ENCODE data around the gene LSG1. TPM values are rescaled to one million over a fixed set of nuclear protein-coding genes. Genes with fewer than 3 reads are reported as not detected.

Gene LSG1
- total and polyA plus RNA-seq, 10 of the 15 experiments (the other 5 are each of a cell fraction or from before 2014, with no cell fraction given) = 14.3 to 75.6 (median 54.4) TPM

GRCh38 chr3:194624956-194625355 is 47.0 kb downstream of the LSG1 start:
- Histone ChIP-seq H3K4me1 (ENCODE audit: control insufficient read depth, insufficient read depth, low read length) (no peaks in the 10 kb centered on the region), H3K27me3 (replicated peaks in 1 of 2; ENCODE audit: control insufficient read depth in 2 of 2, insufficient read depth in 2 of 2, low read length in 1 of 2) (no peaks in the 10 kb centered on the region), H4K20me1 (ENCODE audit: control insufficient read depth, insufficient read depth) (no peaks in the 10 kb centered on the region), H3K4me3 (no peak overlapping the region), H3K4me2 (ENCODE audit: control insufficient read depth, insufficient read depth) (no peak overlapping the region), H2AFZ (ENCODE audit: control insufficient read depth, low read depth, low read length) (no peak overlapping the region), H3K9me3 (replicated peaks; ENCODE audit: control insufficient read depth, insufficient read depth, low read length) (no peaks in the 10 kb centered on the region; the same call in 2 of the 3 replicates), H3K79me2 (ENCODE audit: control insufficient read depth, insufficient read depth, low read length) (no peaks in the 10 kb centered on the region), H3K27ac (ENCODE audit: control insufficient read depth, insufficient read depth) (no peak overlapping the region), H3K9ac (ENCODE audit: control insufficient read depth, insufficient read depth, low read length) (no peak overlapping the region), H3K36me3 (ENCODE audit: control insufficient read depth in 2 of 2, insufficient read depth in 2 of 2, low read length in 1 of 2) (no peaks in the 10 kb centered on the region)
- intact Hi-C loops (cut with micrococcal nuclease; ENCODE audit: unreplicated experiment) (no loop called here), in situ Hi-C loops (cut with MboI) (no loop called here)
- ChIA-PET CTCF (no interaction called here), SMC1A (ENCODE audit: uncharacterized antibody, unreplicated experiment) (no interaction called here), RAD21 (ENCODE audit: unreplicated experiment) (no interaction called here), POLR2A (no interaction called here)
- 96% methylated on average over 6 of the region's 6 CpGs for WGBS (ENCODE audit: insufficient coverage, insufficient replicate concordance, low lambda C conversion rate, missing lambda C conversion rate)
- ATAC-seq = no peak
- DNase-seq (ENCODE audit: low read depth, low spot score) = no peak
- BruUV-seq (replicated peaks) = no TSS peak
- FAIRE-seq = no peak
- no peak for TF ChIP-seq E2F4 (IDR thresholded peaks at IDR 0.05; ENCODE audit: low read depth, low read length)

- RAD21 ChIA-PET (ENCODE audit: unreplicated experiment) = no interaction called here
- H4K20me1 ChIP-seq (ENCODE audit: control insufficient read depth, insufficient read depth) = no peaks in the 10 kb centered on the region
- no peaks in the 10 kb centered on the region; the same call in 2 of the 3 replicates for H3K9me3 ChIP-seq (replicated peaks; ENCODE audit: control insufficient read depth, insufficient read depth, low read length)
- DNase-seq (ENCODE audit: low read depth, low spot score) = no peak
- no peak overlapping the region for H3K27ac ChIP-seq (ENCODE audit: control insufficient read depth, insufficient read depth)
- no peak for ATAC-seq
- FAIRE-seq = no peak
- H3K4me3 ChIP-seq = no peak overlapping the region
- POLR2A ChIA-PET = interaction anchor here (0.5 kb wide), 1 partner anchor 38 kb away, joined by 3 read pairs; no protein-coding TSS in a partner anchor
- SMC1A ChIA-PET (ENCODE audit: uncharacterized antibody, unreplicated experiment) = no interaction called here
- H3K27me3 ChIP-seq (replicated peaks in 1 of 2; ENCODE audit: control insufficient read depth in 2 of 2, insufficient read depth in 2 of 2, low read length in 1 of 2) = no peaks in the 10 kb centered on the region
- no peaks in the 10 kb centered on the region for H3K79me2 ChIP-seq (ENCODE audit: control insufficient read depth, insufficient read depth, low read length)
- BruUV-seq (replicated peaks) = no TSS peak
- H2AFZ ChIP-seq (ENCODE audit: control insufficient read depth, low read depth, low read length) = no peak overlapping the region
- WGBS (ENCODE audit: insufficient coverage, insufficient replicate concordance, low lambda C conversion rate, missing lambda C conversion rate) = 91% methylated on average over 25 of the region's 25 CpGs
- intact Hi-C loops (cut with micrococcal nuclease; ENCODE audit: unreplicated experiment) (no loop called here), in situ Hi-C loops (cut with MboI) (no loop called here)
- CTCF ChIA-PET = no interaction called here
- H3K36me3 ChIP-seq (ENCODE audit: control insufficient read depth in 2 of 2, insufficient read depth in 2 of 2, low read length in 1 of 2) = no peaks in the 10 kb centered on the region
- H3K4me1 ChIP-seq (ENCODE audit: control insufficient read depth, insufficient read depth, low read length) = no peaks in the 10 kb centered on the region
- TF ChIP-seq KLF5 (IDR thresholded peaks at IDR 0.05; ENCODE audit: partially characterized antibody) (no peak), CTCF (IDR thresholded peaks at IDR 0.05 in 2 of 3, conservative IDR thresholded peaks at IDR 0.05 in 1 of 3; ENCODE audit: control insufficient read depth in 2 of 3, extremely low read depth in 1 of 3, insufficient read depth in 1 of 3, low read depth in 3 of 3, low read length in 3 of 3) (0 out of 6 replicates have a peak, but pooled peaks of 1 of the 3 experiments have one; percentile 4), EED (IDR thresholded peaks at IDR 0.05; ENCODE audit: low read depth) (no peak)
- no peak overlapping the region for H3K4me2 ChIP-seq (ENCODE audit: control insufficient read depth, insufficient read depth)
- H3K9ac ChIP-seq (ENCODE audit: control insufficient read depth, insufficient read depth, low read length) = no peak overlapping the region
Measured at GRCh38 chr3:194623449-194624290, 48.3 kb downstream of the LSG1 start.
